Skeletal muscle tissue (tissue), 4 donors: Measurements from ENCODE around the gene TMC5. TPM values are rescaled to one million over a fixed set of nuclear protein-coding genes. Genes with fewer than 3 reads are reported as not detected.

Experiments
- H3K27ac ChIP-seq: one replicate; pipeline ENCODE4 v1.7.0; 2013; ENCODE audit warnings: mild to moderate bottlenecking, low read depth, low read length, inconsistent platforms
- H3K27me3 ChIP-seq, 3 donors: one replicate each; pipeline ENCODE4 v1.7.0; 2013; ENCODE audit warnings: low read length in 3 of 3; ENCODE audit not compliant: control insufficient read depth in 3 of 3, insufficient read depth in 3 of 3
- H3K36me3 ChIP-seq, 3 donors: one replicate each; pipeline ENCODE4 v1.7.0; 2013; ENCODE audit warnings: low read length in 3 of 3; ENCODE audit not compliant: control insufficient read depth in 3 of 3, insufficient read depth in 3 of 3
- H3K4me1 ChIP-seq, 3 donors: one replicate each; pipeline ENCODE4 v1.7.0; 2013; ENCODE audit warnings: low read length in 3 of 3, mild to moderate bottlenecking in 3 of 3; ENCODE audit not compliant: control insufficient read depth in 3 of 3, insufficient read depth in 3 of 3
- H3K4me3 ChIP-seq, 3 donors: one replicate each; pipeline ENCODE4 v1.7.0; 2013; ENCODE audit warnings: low read length in 3 of 3
- H3K9ac ChIP-seq, 3 donors: one replicate each; pipeline ENCODE4 v1.7.0; 2013; ENCODE audit warnings: low read length in 3 of 3, mild to moderate bottlenecking in 3 of 3, moderate library complexity in 2 of 3, low read depth in 1 of 3
- H3K9me3 ChIP-seq, 3 donors: one replicate each; pipeline ENCODE4 v1.7.0; 2013; ENCODE audit warnings: low read length in 3 of 3; ENCODE audit not compliant: control insufficient read depth in 3 of 3
- total RNA-seq: library from RNA; depleted of rRNA; stranded (reverse); fragments of >200 nt; gene quantifications from one replicate; pipeline ENCODE4 v1.2.3, GENCODE V29; 2014
- donor health status: Osteomylitis.

TMC5 gene
- total RNA-seq, 1 donor from 2014 or later, result not detected

- H3K36me3 ChIP-seq, result no peaks in the 10 kb centered on the region
- no peak overlapping the region for H3K9ac ChIP-seq
- no peaks in the 10 kb centered on the region for H3K27me3 ChIP-seq
- H3K4me1 ChIP-seq, result no peaks in the 10 kb centered on the region
- H3K9me3 ChIP-seq, result no peaks in the 10 kb centered on the region
- H3K27ac ChIP-seq, result no peak overlapping the region
- no peak overlapping the region for H3K4me3 ChIP-seq
Observed at GRCh38 chr16:19479302-19479721, 61.6 kb downstream of the TMC5 start.

GRCh38 chr16:19481296-19481695 lies 63.6 kb downstream of the TMC5 start:
- Histone ChIP-seq H3K9ac (no peak overlapping the region), H3K27ac (no peak overlapping the region), H3K9me3 (no peaks in the 10 kb centered on the region), H3K4me3 (no peak overlapping the region), H3K27me3 (no peaks in the 10 kb centered on the region), H3K4me1 (no peaks in the 10 kb centered on the region), H3K36me3 (no peaks in the 10 kb centered on the region)

GRCh38 chr16:19481769-19482168 lies 64.1 kb downstream of the TMC5 start:
- H3K27ac ChIP-seq, result no peak overlapping the region
- H3K9ac ChIP-seq, result no peak overlapping the region
- no peaks in the 10 kb centered on the region for H3K27me3 ChIP-seq
- H3K36me3 ChIP-seq, result no peaks in the 10 kb centered on the region
- no peak overlapping the region for H3K4me3 ChIP-seq
- no peaks in the 10 kb centered on the region for H3K4me1 ChIP-seq
- H3K9me3 ChIP-seq, result no peaks in the 10 kb centered on the region

GRCh38 chr16:19482291-19482690 lies 64.6 kb downstream of the TMC5 start:
- no peak overlapping the region for H3K27ac ChIP-seq
- H3K4me3 ChIP-seq, result no peak overlapping the region
- no peaks in the 10 kb centered on the region for H3K9me3 ChIP-seq
- no peak overlapping the region for H3K9ac ChIP-seq
- no peaks in the 10 kb centered on the region for H3K27me3 ChIP-seq
- no peaks in the 10 kb centered on the region for H3K36me3 ChIP-seq
- H3K4me1 ChIP-seq, result no peaks in the 10 kb centered on the region

DNA sequence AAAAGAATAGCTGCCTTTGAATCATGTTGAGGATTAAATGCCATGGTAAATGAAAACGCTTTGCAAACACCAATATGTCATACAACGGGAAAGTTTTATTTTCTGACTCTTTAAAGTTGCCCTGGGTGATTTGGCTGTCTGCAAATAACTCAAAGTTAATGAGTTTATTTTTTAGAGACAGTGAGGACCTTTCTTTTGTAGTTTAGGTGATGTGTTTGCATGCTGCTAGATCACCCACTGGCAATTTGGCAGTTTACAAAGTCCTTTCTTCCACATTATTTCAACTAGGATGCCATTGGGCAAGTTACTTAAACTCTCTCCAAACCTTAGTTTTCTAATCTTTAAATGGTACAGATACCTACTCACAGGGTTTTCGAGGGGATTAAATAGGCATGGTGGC lies 66.4 kb downstream of the TMC5 start:
- Histone ChIP-seq H3K4me3 (no peak overlapping the region), H3K27ac (no peak overlapping the region), H3K9me3 (no peaks in the 10 kb centered on the region), H3K27me3 (no peaks in the 10 kb centered on the region), H3K4me1 (no peaks in the 10 kb centered on the region), H3K9ac (no peak overlapping the region), H3K36me3 (no peaks in the 10 kb centered on the region)

GRCh38 chr16:19485611-19486010 lies 67.9 kb downstream of the TMC5 start:
- Histone ChIP-seq H3K4me1 (no peaks in the 10 kb centered on the region), H3K9me3 (no peaks in the 10 kb centered on the region), H3K27me3 (no peaks in the 10 kb centered on the region), H3K4me3 (no peak overlapping the region), H3K9ac (no peak overlapping the region), H3K27ac (no peak overlapping the region), H3K36me3 (no peaks in the 10 kb centered on the region)

- H3K9me3 ChIP-seq, result no peaks in the 10 kb centered on the region
- H3K4me1 ChIP-seq, result no peaks in the 10 kb centered on the region
- no peaks in the 10 kb centered on the region for H3K36me3 ChIP-seq
- no peak overlapping the region for H3K4me3 ChIP-seq
- H3K27ac ChIP-seq, result no peak overlapping the region
- H3K9ac ChIP-seq, result no peak overlapping the region
- no peaks in the 10 kb centered on the region for H3K27me3 ChIP-seq
Observed at GRCh38 chr16:19486051-19486450, 68.4 kb downstream of the TMC5 start.

DNA sequence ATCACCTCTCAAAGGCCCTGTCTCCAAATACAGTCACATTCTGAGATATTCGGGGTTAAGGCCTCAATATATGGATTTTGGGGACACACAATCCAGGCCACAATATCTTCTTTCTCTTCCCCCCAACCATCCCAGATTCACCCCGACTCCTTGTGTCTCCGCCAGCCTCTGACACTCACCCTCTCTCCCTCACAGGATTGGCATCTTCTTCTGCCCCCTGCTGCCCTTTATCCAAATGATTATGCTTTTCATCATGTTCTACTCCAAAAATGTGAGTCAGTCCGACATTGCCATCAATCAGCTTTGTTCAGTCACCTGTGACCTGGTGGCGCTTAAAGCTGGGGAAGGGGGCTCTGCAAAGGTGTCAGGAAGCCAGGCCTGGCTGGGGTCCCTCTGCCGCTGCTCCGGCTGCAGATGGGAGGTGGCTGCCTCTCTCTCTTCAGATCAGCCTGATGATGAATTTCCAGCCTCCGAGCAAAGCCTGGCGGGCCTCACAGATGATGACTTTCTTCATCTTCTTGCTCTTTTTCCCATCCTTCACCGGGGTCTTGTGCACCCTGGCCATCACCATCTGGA lies 69.2 kb downstream of the TMC5 start:
- Histone ChIP-seq H3K27ac (no peak overlapping the region), H3K4me3 (no peak overlapping the region), H3K4me1 (no peaks in the 10 kb centered on the region), H3K27me3 (no peaks in the 10 kb centered on the region), H3K36me3 (no peaks in the 10 kb centered on the region), H3K9me3 (no peaks in the 10 kb centered on the region), H3K9ac (no peak overlapping the region)

DNA sequence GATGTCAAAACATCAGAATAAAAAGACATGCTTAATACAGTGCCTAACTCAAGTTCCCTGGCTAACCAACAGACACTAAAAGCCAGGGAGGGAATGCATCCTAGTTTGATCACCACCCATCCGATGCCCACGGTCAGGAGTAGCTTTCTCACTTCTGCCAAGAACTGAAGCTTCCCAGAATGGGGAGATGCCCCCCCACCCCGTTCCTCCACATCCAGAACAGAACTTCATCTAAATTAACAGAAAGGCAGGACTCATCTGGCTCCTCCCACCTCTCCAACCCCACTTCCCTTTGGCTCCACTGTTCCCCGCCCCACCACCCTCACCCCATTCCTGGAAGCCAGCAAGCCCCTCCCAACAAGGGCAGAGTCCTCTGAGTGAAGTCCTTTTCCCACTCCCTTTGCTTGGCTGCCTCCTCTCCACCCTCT lies 70.5 kb downstream of the TMC5 start:
- no peak overlapping the region for H3K27ac ChIP-seq
- H3K9ac ChIP-seq, result no peak overlapping the region
- H3K27me3 ChIP-seq, result no peaks in the 10 kb centered on the region
- no peak overlapping the region for H3K4me3 ChIP-seq
- no peaks in the 10 kb centered on the region for H3K9me3 ChIP-seq
- H3K4me1 ChIP-seq, result no peaks in the 10 kb centered on the region
- H3K36me3 ChIP-seq, result no peaks in the 10 kb centered on the region

- H3K9me3 ChIP-seq, result no peaks in the 10 kb centered on the region
- H3K27me3 ChIP-seq, result no peaks in the 10 kb centered on the region
- H3K36me3 ChIP-seq, result no peaks in the 10 kb centered on the region
- H3K9ac ChIP-seq, result no peak overlapping the region
- no peaks in the 10 kb centered on the region for H3K4me1 ChIP-seq
- no peak overlapping the region for H3K27ac ChIP-seq
- H3K4me3 ChIP-seq, result no peak overlapping the region
Observed at GRCh38 chr16:19490619-19491018, 72.9 kb downstream of the TMC5 start.

DNA sequence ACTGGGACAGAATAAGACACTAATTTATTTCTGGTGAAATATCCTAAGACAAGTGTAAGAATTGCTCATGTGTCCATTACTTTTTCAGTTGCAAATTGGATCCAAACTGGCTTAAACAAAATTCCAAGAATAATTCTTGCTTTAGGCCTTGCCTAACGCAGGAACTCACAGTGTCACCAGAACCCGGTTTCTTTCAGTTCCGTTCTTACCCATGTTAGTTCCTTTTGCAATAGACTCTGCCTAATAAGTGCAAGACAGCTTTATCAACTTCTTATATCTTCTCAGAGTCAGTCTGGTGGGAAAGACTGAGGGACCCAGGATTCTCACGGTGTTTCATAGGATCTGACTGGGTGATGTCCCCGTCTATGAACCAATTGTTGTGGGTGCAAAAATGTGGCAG lies 79.5 kb downstream of the TMC5 start:
- no peaks in the 10 kb centered on the region for H3K9me3 ChIP-seq
- H3K4me1 ChIP-seq, result no peaks in the 10 kb centered on the region
- H3K9ac ChIP-seq, result no peak overlapping the region
- H3K27ac ChIP-seq, result no peak overlapping the region
- H3K36me3 ChIP-seq, result peaks cover 8 to 12% (median 9%) of the 10 kb centered on the region in 3 donors
- H3K4me3 ChIP-seq, result no peak overlapping the region
- H3K27me3 ChIP-seq, result no peaks in the 10 kb centered on the region
